WERI-Rb-1 (cell line): ENCODE results near the gene ZNRF1.
"Not testable (repeated sequence)": the region's sequence is repeated elsewhere in the genome, so short reads cannot be mapped to it uniquely, and the experiment has no call there.

ENCODE experiments used
- DNase-seq: peaks from one replicate; pipeline ENCODE4 v3.0.0-alpha.2; 2020
- H3K27ac ChIP-seq: fragments of 250-450 bp; sonication (Bioruptor Pico); 2 replicates; pipeline ENCODE4 v1.5.1; 2020; ENCODE audit warnings: mild to moderate bottlenecking, moderate library complexity
- H3K27me3 ChIP-seq: fragments of 250-450 bp; sonication (Bioruptor Pico); 2 replicates; pipeline ENCODE4 v1.5.1; 2021; ENCODE audit warnings: mild to moderate bottlenecking, low read depth, moderate library complexity; ENCODE audit not compliant: insufficient read depth, severe bottlenecking
- H3K36me3 ChIP-seq: fragments of 250-450 bp; sonication (Bioruptor Pico); 2 replicates; pipeline ENCODE4 v1.5.1; 2020; ENCODE audit warnings: mild to moderate bottlenecking, moderate library complexity
- H3K4me3 ChIP-seq: 2 replicates; pipeline ENCODE4 v1.5.1; 2011; ENCODE audit warnings: low read depth, mild to moderate bottlenecking, control low read depth, low read length
- H3K9me3 ChIP-seq: fragments of 250-450 bp; sonication (Bioruptor Pico); 2 replicates; pipeline ENCODE4 v1.5.1; 2021; ENCODE audit warnings: mild to moderate bottlenecking, moderate library complexity; ENCODE audit not compliant: severe bottlenecking
- CTCF ChIP-seq: IDR thresholded peaks from 2 replicates; pipeline ENCODE4 v1.5.1; 2011; ENCODE audit warnings: low read depth, mild to moderate bottlenecking, control low read depth, inconsistent platforms, low read length

The ZNRF1 gene

GRCh38 chr16:75025761-75026160 lies 26.9 kb downstream of the ZNRF1 start:
- Histone ChIP-seq H3K4me3 (no peak overlapping the region), H3K36me3 (peaks cover 4% of the 10 kb centered on the region; the same call in 1 of the 2 replicates), H3K9me3 (peaks cover 9% of the 10 kb centered on the region), H3K27ac (no peak overlapping the region), H3K27me3 (no peaks in the 10 kb centered on the region)
- no peak for DNase-seq
- TF ChIP-seq CTCF = no peak

GRCh38 chr16:75026239-75026891 lies 27.5 kb downstream of the ZNRF1 start:
- H3K27ac ChIP-seq, H3K36me3 ChIP-seq, H3K9me3 ChIP-seq, DNase-seq, H3K4me3 ChIP-seq, H3K27me3 ChIP-seq: not testable (repeated sequence)

DNA sequence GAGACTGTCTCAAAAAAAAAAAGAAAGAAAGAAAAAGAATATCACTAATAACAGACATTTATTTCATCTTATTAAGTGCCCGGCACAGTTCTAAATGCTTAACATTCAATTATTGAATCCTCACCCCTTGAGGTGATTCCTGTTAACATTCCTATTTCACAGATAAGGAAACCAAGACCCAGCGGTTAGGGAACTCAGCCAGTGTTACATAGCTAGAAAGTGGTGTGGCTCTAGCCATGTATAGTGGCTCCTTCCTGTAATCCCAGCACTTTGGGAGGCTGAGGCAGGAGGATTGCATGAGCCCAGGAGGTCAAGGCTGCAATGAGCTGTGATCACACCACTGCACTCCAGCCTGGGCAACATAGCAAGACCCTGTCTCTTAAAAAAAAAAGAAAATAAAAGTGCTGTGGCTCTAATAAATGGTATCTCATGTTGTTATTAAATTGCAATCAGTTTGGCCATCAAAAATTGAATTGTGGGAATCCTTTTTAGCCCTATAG lies 28.1 kb downstream of the ZNRF1 start:
- no peaks in the 10 kb centered on the region for H3K36me3 ChIP-seq
- no peak for DNase-seq
- no peaks in the 10 kb centered on the region for H3K27me3 ChIP-seq
- H3K4me3 ChIP-seq = no peak overlapping the region
- no peaks in the 10 kb centered on the region for H3K9me3 ChIP-seq
- TF ChIP-seq CTCF = no peak
- no peak overlapping the region for H3K27ac ChIP-seq

- no peaks in the 10 kb centered on the region for H3K9me3 ChIP-seq
Observed at GRCh38 chr16:75027520-75028300, 28.9 kb downstream of the ZNRF1 start.

DNA sequence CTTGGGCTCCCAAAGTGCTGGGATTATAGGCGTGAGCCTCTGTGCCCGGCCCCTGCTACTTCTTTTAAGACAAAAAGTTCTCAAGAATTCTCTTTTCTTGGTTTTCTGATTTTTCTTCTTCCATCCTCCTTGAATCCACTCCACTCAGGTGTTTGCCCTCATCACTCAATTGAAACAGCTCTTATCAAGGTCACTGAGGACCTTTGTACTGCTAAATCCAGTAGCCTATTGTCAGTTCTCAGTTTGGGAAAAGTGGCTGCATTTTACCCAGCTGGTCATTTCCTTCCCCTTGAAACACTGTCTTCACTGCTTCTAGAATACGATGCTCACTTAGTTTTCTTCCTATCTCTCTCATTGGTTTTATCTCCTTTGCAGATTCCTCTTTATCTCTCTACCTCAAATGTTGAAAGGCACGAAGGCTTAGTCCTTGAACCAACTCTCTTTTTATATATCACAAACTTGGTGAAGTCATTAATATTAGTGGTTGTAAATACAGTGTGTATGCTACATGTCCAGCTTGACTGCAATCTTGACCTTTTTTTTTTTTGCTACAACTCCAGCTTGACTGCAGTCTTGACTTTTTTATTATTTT lies 29.8 kb downstream of the ZNRF1 start:
- no peak for TF ChIP-seq CTCF
- H3K36me3 ChIP-seq = no peaks in the 10 kb centered on the region
- no peaks in the 10 kb centered on the region for H3K9me3 ChIP-seq
- no peaks in the 10 kb centered on the region for H3K27me3 ChIP-seq
- no peak for DNase-seq
- H3K27ac ChIP-seq = no peak overlapping the region
- no peak overlapping the region for H3K4me3 ChIP-seq

More at GRCh38 chr16:75027520-75028300, 28.9 kb downstream of the ZNRF1 start:
- DNase-seq = no peak
- H3K27ac ChIP-seq = no peak overlapping the region
- no peak for TF ChIP-seq CTCF
- H3K27me3 ChIP-seq = no peaks in the 10 kb centered on the region
- H3K4me3 ChIP-seq = no peak overlapping the region
- H3K36me3 ChIP-seq = no peaks in the 10 kb centered on the region

DNA sequence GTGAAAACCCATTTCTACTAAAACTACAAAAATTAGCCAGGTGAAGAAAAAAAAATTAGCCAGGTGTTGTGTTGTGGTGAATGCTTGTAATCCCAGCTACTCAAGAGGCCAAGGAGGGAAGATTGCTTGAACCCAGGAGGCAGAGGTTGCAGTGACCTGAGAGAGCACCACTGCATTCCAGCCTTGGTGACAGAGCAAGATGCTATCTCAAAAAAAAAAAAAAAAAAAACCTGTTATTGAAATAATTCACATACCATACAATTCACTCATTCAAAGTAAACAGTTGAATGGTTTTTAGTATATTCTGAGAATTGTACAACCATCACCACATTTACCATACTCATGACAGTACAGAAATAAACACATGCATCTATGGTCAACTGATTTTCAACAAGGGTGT lies 31.0 kb downstream of the ZNRF1 start:
- Histone ChIP-seq H3K36me3 (no peaks in the 10 kb centered on the region; the same call in 1 of the 2 replicates), H3K27me3 (no peaks in the 10 kb centered on the region), H3K9me3 (no peaks in the 10 kb centered on the region), H3K27ac (no peak overlapping the region), H3K4me3 (no peak overlapping the region)
- no peak for TF ChIP-seq CTCF
- no peak for DNase-seq
